Left cardiac atrium (tissue), 4 donors: ENCODE results near the gene BRIP1. TPM values are rescaled to one million over a fixed set of nuclear protein-coding genes. Genes with fewer than 3 reads are reported as not detected.

Experiments
- ATAC-seq, 2 donors: fragments of 200-7000 bp; cut with Tn5 transposase; one replicate each; pipeline ENCODE4 v1.9.1; 2020; ENCODE audit warnings: mild to moderate bottlenecking in 2 of 2, moderate library complexity in 2 of 2
- DNase-seq: peaks from one replicate; pipeline ENCODE4 v3.0.0-alpha.2; 2020
- intact Hi-C, 2 donors: fragments of 100-400 bp; cut with DNase I; formaldehyde crosslinking; loops; one replicate each; pipeline versions ENCODE4 v1.14.1 to v1.15.1; 2022 to 2023
- total RNA-seq, 2 donors: library from RNA; stranded (reverse); fragmentation: NEBNext Ultra II Directional; extraction: Animal tissue kit (Norgen Biotek cat#: 25700); gene quantifications; one replicate each; pipeline ENCODE4 v1.2.1, GENCODE V29; 2021
- donor health status: DM: no; HTN: yes; CAD: no.
- donor health status: DM: no; HTN: yes; CAD: no; lungs with severe emphysema.
- donor health status: DM: yes; HTN: yes; CAD: no.
- donor health status: Dilated cardiomyopathy.

Gene BRIP1
- total RNA-seq, 2 donors from 2014 or later: 0.10 to 0.77 TPM

- ATAC-seq (no peak), DNase-seq (no peak)
- intact Hi-C loops: no loop called here
Observed at GRCh38 chr17:61634011-61634539, 229.3 kb downstream of the BRIP1 start.

- intact Hi-C loops: no loop called here
- ATAC-seq: no peak
- DNase-seq: no peak
Observed at GRCh38 chr17:61632826-61633225, 230.5 kb downstream of the BRIP1 start.

DNA sequence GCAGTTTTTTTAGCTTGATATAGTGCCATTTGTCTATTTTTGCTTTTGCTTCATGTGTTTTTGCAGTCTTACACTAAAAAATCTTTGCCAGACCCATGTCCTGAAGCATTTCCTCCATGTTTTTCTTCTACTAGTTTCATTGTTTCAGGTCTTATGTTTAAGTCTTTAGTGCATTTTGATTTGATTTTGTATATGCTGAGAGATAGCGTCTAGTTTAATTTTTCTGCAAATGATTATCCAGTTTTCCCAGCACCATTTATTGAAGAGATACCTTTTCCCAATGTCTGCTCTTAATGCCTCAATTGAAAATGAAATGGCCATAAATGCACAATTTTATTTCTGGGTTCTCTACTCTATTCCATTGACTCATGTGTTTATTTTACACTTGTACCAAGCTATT is 231.5 kb downstream of the BRIP1 start:
- DNase-seq: no peak
- intact Hi-C loops: no loop called here
- no peak for ATAC-seq

Other genes with a start within 250 kb of the BRIP1 start
- gene INTS2, start 64.5 kb upstream of the BRIP1 start, total RNA-seq: 10 to 100 TPM; 10.3 to 10.8 TPM
- 10 to 100 TPM; 24.5 to 38.4 TPM for gene MED13, start 201.8 kb upstream of the BRIP1 start, total RNA-seq